Ramos (cell line): Measurements from ENCODE around the gene ZBTB18.

Experiments
- in situ Hi-C: fragments of 300-500 bp; cut with MboI; formaldehyde crosslinking; loops from one replicate; pipeline ENCODE4 v1.14.3; 2022; ENCODE audit warnings: low sequenced_read_pairs; ENCODE audit not compliant: unreplicated experiment

ZBTB18 gene

GRCh38 chr1:244083383-244083943, 32.4 kb downstream of the ZBTB18 start:
- in situ Hi-C loops, result no loop called here

GRCh38 chr1:244084763-244085162, 33.7 kb downstream of the ZBTB18 start:
- in situ Hi-C loops, result no loop called here

GRCh38 chr1:244085891-244086290, 34.8 kb downstream of the ZBTB18 start:
- in situ Hi-C loops, result no loop called here

GRCh38 chr1:244087021-244087560, 36.0 kb downstream of the ZBTB18 start:
- in situ Hi-C loops, result no loop called here

GRCh38 chr1:244087611-244088010, 36.5 kb downstream of the ZBTB18 start:
- in situ Hi-C loops, result no loop called here

GRCh38 chr1:244088161-244088560, 37.1 kb downstream of the ZBTB18 start:
- in situ Hi-C loops, result no loop called here

GRCh38 chr1:244089561-244089960, 38.5 kb downstream of the ZBTB18 start:
- in situ Hi-C loops, result no loop called here

GRCh38 chr1:244090645-244091044, 39.6 kb downstream of the ZBTB18 start:
- in situ Hi-C loops, result no loop called here

GRCh38 chr1:244092293-244092963, 41.3 kb downstream of the ZBTB18 start:
- in situ Hi-C loops, result no loop called here

GRCh38 chr1:244092964-244093638, 42.0 kb downstream of the ZBTB18 start:
- in situ Hi-C loops, result no loop called here

GRCh38 chr1:244094880-244095528, 43.9 kb downstream of the ZBTB18 start:
- in situ Hi-C loops, result no loop called here

GRCh38 chr1:244095529-244095911, 44.4 kb downstream of the ZBTB18 start:
- in situ Hi-C loops, result no loop called here

GRCh38 chr1:244096066-244096610, 45.1 kb downstream of the ZBTB18 start:
- in situ Hi-C loops, result no loop called here

GRCh38 chr1:244096691-244097090, 45.6 kb downstream of the ZBTB18 start:
- in situ Hi-C loops, result no loop called here

- in situ Hi-C loops, result no loop called here
Measured at GRCh38 chr1:244097523-244098405, 46.7 kb downstream of the ZBTB18 start.

- in situ Hi-C loops, result no loop called here
Measured at GRCh38 chr1:244099258-244099930, 48.3 kb downstream of the ZBTB18 start.

GRCh38 chr1:244100276-244100675, 49.2 kb downstream of the ZBTB18 start:
- in situ Hi-C loops, result no loop called here

GRCh38 chr1:244100704-244101453, 49.8 kb downstream of the ZBTB18 start:
- in situ Hi-C loops, result no loop called here
